Hepatocyte (in vitro differentiated cells): ENCODE measurements around the gene MAPK8IP1. TPM values are rescaled to one million over a fixed set of nuclear protein-coding genes. Genes with fewer than 3 reads are reported as not detected.

Experiments used
- DNase-seq: peaks from one replicate; pipeline ENCODE4 v3.0.0-alpha.2; 2016; ENCODE audit warnings: low spot score
- H2AFZ ChIP-seq: fragments of 200-600 bp; sonication (generic); 2 replicates; pipeline ENCODE4 v1.6.0; 2016; ENCODE audit warnings: antibody characterized with exemption, mild to moderate bottlenecking
- H3K27ac ChIP-seq: fragments of 200-600 bp; sonication (generic); 2 replicates; pipeline ENCODE4 v1.5.1; 2016; ENCODE audit warnings: mild to moderate bottlenecking
- H3K27me3 ChIP-seq: fragments of 200-600 bp; sonication (generic); 2 replicates; pipeline ENCODE4 v1.6.1; 2016
- H3K36me3 ChIP-seq: fragments of 200-600 bp; sonication (generic); replicated peaks from 2 replicates; pipeline ENCODE4 v1.5.1; 2016; ENCODE audit warnings: low read depth; ENCODE audit not compliant: insufficient read depth
- H3K4me1 ChIP-seq: fragments of 200-600 bp; sonication (generic); 2 replicates; pipeline ENCODE4 v1.5.1; 2016; ENCODE audit warnings: mild to moderate bottlenecking, moderate library complexity; ENCODE audit not compliant: insufficient read depth
- H3K4me2 ChIP-seq: fragments of 200-600 bp; sonication (generic); 2 replicates; pipeline ENCODE4 v1.6.0; 2016
- H3K4me3 ChIP-seq: fragments of 200-600 bp; sonication (generic); 2 replicates; pipeline ENCODE4 v1.5.1; 2016; ENCODE audit warnings: mild to moderate bottlenecking
- H3K79me2 ChIP-seq: fragments of 200-600 bp; sonication (generic); 2 replicates; pipeline ENCODE4 v1.6.0; 2017; ENCODE audit warnings: mild to moderate bottlenecking
- H3K9me2 ChIP-seq: fragments of 200-600 bp; sonication (generic); replicated peaks from 2 replicates; pipeline ENCODE4 v1.6.0; 2017; ENCODE audit warnings: mild to moderate bottlenecking; ENCODE audit not compliant: insufficient read depth
- H3K9me3 ChIP-seq: fragments of 200-600 bp; sonication (generic); 2 replicates; pipeline ENCODE4 v1.5.1; 2016; ENCODE audit warnings: low read depth, mild to moderate bottlenecking
- H4K20me1 ChIP-seq: fragments of 200-600 bp; sonication (generic); 2 replicates; pipeline ENCODE4 v1.6.0; 2016; ENCODE audit warnings: mild to moderate bottlenecking; ENCODE audit not compliant: insufficient read depth, poor library complexity, severe bottlenecking
- EZH2 ChIP-seq: fragments of 200-600 bp; sonication (generic); IDR thresholded peaks from 2 replicates; pipeline ENCODE4 v1.6.1; 2016; ENCODE audit warnings: antibody characterized with exemption, mild to moderate bottlenecking, borderline replicate concordance
- EZH2phosphoT487 ChIP-seq: fragments of 200-600 bp; sonication (generic); IDR thresholded peaks from one replicate; pipeline ENCODE4 v1.6.1; 2018; ENCODE audit warnings: antibody characterized with exemption, mild to moderate bottlenecking, low read depth, moderate library complexity; ENCODE audit not compliant: unreplicated experiment, severe bottlenecking
- WGBS: methylation state at CpG from one replicate; pipeline ENCODE4 v1.1.6; 2016; ENCODE audit warnings: low lambda C conversion rate; ENCODE audit errors: missing lambda C conversion rate; 5-methylcytosine and 5-hydroxymethylcytosine counted together
- polyA plus RNA-seq: library from polyadenylated mRNA; unstranded; fragments of >200 nt; fragmentation: Nextera tagmentation; extraction: Ambion mirVana; gene quantifications from 2 replicates; pipeline ENCODE4 v1.2.1, GENCODE V29; 2016
- total RNA-seq: library from RNA; depleted of rRNA; stranded (reverse); fragments of >200 nt; gene quantifications from 2 replicates; pipeline ENCODE4 v1.2.3, GENCODE V29; 2014
- TF ChIP-seq, protein P1 (sequence below): fragments of 200-600 bp; sonication (generic); IDR thresholded peaks from 2 replicates; pipeline ENCODE4 v1.5.1; 2016; ENCODE audit warnings: antibody characterized with exemption, mild to moderate bottlenecking; ENCODE audit not compliant: poor library complexity

The MAPK8IP1 gene
- total and polyA plus RNA-seq, 2 experiments from 2014 or later = 7.2 to 7.6 TPM

GRCh38 chr11:45933131-45933831 is 47.8 kb downstream of the MAPK8IP1 start:
- H3K9me3 ChIP-seq = no peaks in the 10 kb centered on the region
- no peaks in the 10 kb centered on the region for H3K9me2 ChIP-seq
- 88% methylated on average over 15 of the region's 15 CpGs for WGBS
- H3K27me3 ChIP-seq = no peaks in the 10 kb centered on the region
- H4K20me1 ChIP-seq = no peaks in the 10 kb centered on the region
- H3K4me2 ChIP-seq = no peak overlapping the region
- no peak overlapping the region for H3K27ac ChIP-seq
- no peaks in the 10 kb centered on the region for H3K36me3 ChIP-seq
- no peak for TF ChIP-seq EZH2phosphoT487
- TF ChIP-seq, protein P1, sequence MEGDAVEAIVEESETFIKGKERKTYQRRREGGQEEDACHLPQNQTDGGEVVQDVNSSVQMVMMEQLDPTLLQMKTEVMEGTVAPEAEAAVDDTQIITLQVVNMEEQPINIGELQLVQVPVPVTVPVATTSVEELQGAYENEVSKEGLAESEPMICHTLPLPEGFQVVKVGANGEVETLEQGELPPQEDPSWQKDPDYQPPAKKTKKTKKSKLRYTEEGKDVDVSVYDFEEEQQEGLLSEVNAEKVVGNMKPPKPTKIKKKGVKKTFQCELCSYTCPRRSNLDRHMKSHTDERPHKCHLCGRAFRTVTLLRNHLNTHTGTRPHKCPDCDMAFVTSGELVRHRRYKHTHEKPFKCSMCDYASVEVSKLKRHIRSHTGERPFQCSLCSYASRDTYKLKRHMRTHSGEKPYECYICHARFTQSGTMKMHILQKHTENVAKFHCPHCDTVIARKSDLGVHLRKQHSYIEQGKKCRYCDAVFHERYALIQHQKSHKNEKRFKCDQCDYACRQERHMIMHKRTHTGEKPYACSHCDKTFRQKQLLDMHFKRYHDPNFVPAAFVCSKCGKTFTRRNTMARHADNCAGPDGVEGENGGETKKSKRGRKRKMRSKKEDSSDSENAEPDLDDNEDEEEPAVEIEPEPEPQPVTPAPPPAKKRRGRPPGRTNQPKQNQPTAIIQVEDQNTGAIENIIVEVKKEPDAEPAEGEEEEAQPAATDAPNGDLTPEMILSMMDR = no peak
- TF ChIP-seq EZH2 = no peak
- peak; percentile 9 for DNase-seq
- H2AFZ ChIP-seq = no peak overlapping the region
- no peak overlapping the region for H3K4me3 ChIP-seq
- peaks cover 4% of the 10 kb centered on the region for H3K4me1 ChIP-seq
- no peaks in the 10 kb centered on the region for H3K79me2 ChIP-seq

DNA sequence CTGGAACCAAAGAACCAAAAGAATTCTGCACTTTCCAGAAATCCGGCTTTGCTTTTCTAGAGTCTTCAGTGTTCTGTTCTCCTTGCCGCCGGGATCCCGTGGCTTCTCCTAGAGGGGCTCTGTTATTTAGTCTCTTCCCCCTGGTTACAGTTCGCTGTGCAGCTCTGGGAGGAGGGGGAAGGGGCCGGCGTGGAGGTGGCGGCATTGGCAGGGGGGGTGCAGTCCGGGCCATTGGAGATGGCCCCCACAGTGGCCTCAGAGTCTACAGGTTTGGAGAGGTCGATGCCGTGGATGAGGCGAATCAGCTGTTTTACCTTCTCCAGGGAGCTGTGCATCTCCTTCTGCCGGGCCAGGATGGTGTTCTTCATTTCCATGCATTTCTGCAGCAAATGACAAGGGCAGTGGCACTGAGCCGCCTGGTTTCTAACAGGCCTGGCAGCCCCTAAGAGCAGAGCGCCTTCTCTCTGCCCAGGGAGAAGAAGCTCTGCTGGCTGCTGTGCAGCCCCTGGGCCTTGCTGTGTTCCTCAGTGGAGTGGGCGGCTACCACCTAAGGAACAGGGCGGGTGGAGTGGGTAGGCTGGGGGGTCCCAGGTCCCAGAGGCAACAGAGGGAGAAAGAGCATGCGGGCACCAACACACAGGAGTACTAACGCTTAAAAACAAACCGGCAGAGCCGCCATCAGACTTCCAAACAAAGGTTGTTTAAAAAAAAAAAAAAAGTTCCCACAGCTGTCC is 48.6 kb downstream of the MAPK8IP1 start:
- peaks cover 4% of the 10 kb centered on the region for H3K4me1 ChIP-seq
- 87% methylated on average over 21 of the region's 21 CpGs for whole genome bisulfite sequencing
- H3K4me3 ChIP-seq = no peak overlapping the region
- H3K4me2 ChIP-seq = no peak overlapping the region
- peak overlapping the region; percentile 37 for H3K27ac ChIP-seq
- TF ChIP-seq EZH2phosphoT487 = no peak
- TF ChIP-seq, protein P1 = no peak
- TF ChIP-seq EZH2 = no peak
- H3K36me3 ChIP-seq = no peaks in the 10 kb centered on the region
- no peaks in the 10 kb centered on the region for H4K20me1 ChIP-seq
- H3K9me3 ChIP-seq = no peaks in the 10 kb centered on the region
- no peaks in the 10 kb centered on the region for H3K9me2 ChIP-seq
- no peak overlapping the region for H2AFZ ChIP-seq
- no peaks in the 10 kb centered on the region for H3K27me3 ChIP-seq
- no peak for DNase-seq
- no peaks in the 10 kb centered on the region for H3K79me2 ChIP-seq

DNA sequence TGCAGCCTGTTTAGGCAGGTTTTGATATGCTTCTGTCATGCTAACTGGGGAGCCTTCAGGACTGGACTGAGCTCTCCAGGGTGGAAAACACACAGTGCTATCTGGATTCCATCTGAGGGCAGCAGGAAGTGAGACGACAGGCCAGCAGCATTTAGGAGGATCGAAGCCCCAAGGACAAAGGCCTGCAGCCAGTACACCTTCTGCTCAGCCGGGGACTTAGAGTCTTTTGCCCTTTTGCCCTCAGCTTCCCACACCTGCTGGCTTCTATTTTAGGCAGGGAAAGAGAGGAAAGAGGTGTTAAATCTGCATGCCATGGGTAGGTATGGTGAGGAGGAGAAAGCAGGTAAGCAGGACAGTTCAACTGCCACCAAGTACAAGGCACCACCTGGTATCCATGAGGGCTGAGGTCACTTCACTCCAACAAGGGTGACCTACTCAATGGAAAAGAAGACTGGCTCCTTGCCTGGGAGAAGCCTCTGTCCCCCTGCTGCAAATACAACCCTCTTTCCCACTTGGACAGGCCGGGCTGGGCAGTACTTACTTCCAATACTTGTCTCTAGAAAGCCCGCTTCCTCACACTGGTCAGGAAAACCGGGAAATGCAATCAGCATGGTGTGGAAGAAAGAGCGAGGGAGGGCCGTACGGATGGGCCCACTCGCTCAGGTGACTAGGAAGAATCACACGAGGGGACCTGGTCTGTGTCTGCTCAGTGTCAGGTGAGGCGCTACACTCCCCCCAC is 49.3 kb downstream of the MAPK8IP1 start:
- peaks cover 4% of the 10 kb centered on the region for H3K4me1 ChIP-seq
- no peak for DNase-seq
- no peak overlapping the region for H3K4me3 ChIP-seq
- H3K9me2 ChIP-seq = no peaks in the 10 kb centered on the region
- H3K4me2 ChIP-seq = no peak overlapping the region
- WGBS = 74% methylated on average over 12 of the region's 12 CpGs
- no peaks in the 10 kb centered on the region for H3K79me2 ChIP-seq
- H3K27ac ChIP-seq = no peak overlapping the region
- TF ChIP-seq EZH2 = no peak
- TF ChIP-seq, protein P1 = no peak
- TF ChIP-seq EZH2phosphoT487 = no peak
- no peaks in the 10 kb centered on the region for H3K36me3 ChIP-seq
- H4K20me1 ChIP-seq = no peaks in the 10 kb centered on the region
- no peaks in the 10 kb centered on the region for H3K9me3 ChIP-seq
- H3K27me3 ChIP-seq = no peaks in the 10 kb centered on the region
- H2AFZ ChIP-seq = no peak overlapping the region
